GM10266 (cell line): Measurements from ENCODE around the gene MCM5.

Source experiments
- DNase-seq: peaks from one replicate; pipeline ENCODE4 v3.0.0; 2012; ENCODE audit errors: extremely low spot score
- CTCF ChIP-seq: IDR thresholded peaks from 2 replicates; pipeline ENCODE4 v1.5.1; 2012; ENCODE audit warnings: mild to moderate bottlenecking, low read depth; ENCODE audit not compliant: control insufficient read depth, insufficient read depth; ENCODE audit errors: missing control alignments

MCM5 gene

GRCh38 chr22:35398591-35398973 is 1.4 kb upstream of the MCM5 start:
- no peak for TF ChIP-seq CTCF
- DNase-seq, result no peak

GRCh38 chr22:35399114-35399677 is 744 bp upstream of the MCM5 start:
- no peak for DNase-seq
- TF ChIP-seq CTCF, result no peak

GRCh38 chr22:35400501-35400790 is 506 bp downstream of the MCM5 start:
- no peak for DNase-seq
- no peak for TF ChIP-seq CTCF

- DNase-seq, result no peak
- TF ChIP-seq CTCF, result no peak
Observed at GRCh38 chr22:35401863-35402262, 1.9 kb downstream of the MCM5 start.

GRCh38 chr22:35403356-35403755 is 3.4 kb downstream of the MCM5 start:
- no peak for TF ChIP-seq CTCF
- no peak for DNase-seq

GRCh38 chr22:35404176-35404575 is 4.2 kb downstream of the MCM5 start:
- TF ChIP-seq CTCF, result no peak
- no peak for DNase-seq

GRCh38 chr22:35406443-35406842 is 6.5 kb downstream of the MCM5 start:
- TF ChIP-seq CTCF, result no peak
- no peak for DNase-seq
